ENCODE data around the gene ABHD11.

DNA sequence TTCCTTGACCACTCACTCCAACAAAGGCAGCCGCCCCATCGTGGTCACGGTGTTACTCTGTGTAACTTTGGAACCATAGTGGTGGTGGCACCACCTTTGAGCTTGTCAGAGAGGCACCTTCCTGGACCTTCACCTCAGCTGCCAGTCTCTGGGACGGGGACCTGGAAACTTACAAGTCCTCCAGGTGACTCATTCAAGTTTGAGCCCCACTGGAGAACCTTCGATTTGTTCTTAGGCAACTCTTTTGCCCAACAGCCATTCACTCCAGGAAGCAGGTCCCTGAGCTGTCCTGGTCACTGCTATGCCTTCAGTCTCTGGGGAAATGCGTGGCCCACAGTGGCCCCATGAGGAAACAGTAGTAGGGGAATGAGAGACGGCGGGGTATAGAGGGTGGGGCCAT, 36.4 kb downstream of the ABHD11 start:
- TF ChIP-seq, protein P1, sequence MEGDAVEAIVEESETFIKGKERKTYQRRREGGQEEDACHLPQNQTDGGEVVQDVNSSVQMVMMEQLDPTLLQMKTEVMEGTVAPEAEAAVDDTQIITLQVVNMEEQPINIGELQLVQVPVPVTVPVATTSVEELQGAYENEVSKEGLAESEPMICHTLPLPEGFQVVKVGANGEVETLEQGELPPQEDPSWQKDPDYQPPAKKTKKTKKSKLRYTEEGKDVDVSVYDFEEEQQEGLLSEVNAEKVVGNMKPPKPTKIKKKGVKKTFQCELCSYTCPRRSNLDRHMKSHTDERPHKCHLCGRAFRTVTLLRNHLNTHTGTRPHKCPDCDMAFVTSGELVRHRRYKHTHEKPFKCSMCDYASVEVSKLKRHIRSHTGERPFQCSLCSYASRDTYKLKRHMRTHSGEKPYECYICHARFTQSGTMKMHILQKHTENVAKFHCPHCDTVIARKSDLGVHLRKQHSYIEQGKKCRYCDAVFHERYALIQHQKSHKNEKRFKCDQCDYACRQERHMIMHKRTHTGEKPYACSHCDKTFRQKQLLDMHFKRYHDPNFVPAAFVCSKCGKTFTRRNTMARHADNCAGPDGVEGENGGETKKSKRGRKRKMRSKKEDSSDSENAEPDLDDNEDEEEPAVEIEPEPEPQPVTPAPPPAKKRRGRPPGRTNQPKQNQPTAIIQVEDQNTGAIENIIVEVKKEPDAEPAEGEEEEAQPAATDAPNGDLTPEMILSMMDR (conservative IDR thresholded peaks at IDR 0.05; ENCODE audit: low read depth, low read length): no peak
- no peak for TF ChIP-seq CEBPB (IDR thresholded peaks at IDR 0.05; ENCODE audit: low read depth, low read length)
- no peak for TF ChIP-seq RFX5 (IDR thresholded peaks at IDR 0.05; ENCODE audit: low read depth, low read length)
- no peak for TF ChIP-seq MXI1 (IDR thresholded peaks at IDR 0.05; ENCODE audit: borderline replicate concordance, low read depth, low read length)
- no peak for TF ChIP-seq RAD21 (IDR thresholded peaks at IDR 0.05; ENCODE audit: low read length)
- TF ChIP-seq BHLHE40 (IDR thresholded peaks at IDR 0.05; ENCODE audit: low read depth, low read length): no peak
- no peak for TF ChIP-seq MAFK (IDR thresholded peaks at IDR 0.05; ENCODE audit: low read depth, low read length)
- no peak for TF ChIP-seq MAZ (IDR thresholded peaks at IDR 0.05; ENCODE audit: borderline replicate concordance, low read depth, low read length)
- TF ChIP-seq, protein P2, sequence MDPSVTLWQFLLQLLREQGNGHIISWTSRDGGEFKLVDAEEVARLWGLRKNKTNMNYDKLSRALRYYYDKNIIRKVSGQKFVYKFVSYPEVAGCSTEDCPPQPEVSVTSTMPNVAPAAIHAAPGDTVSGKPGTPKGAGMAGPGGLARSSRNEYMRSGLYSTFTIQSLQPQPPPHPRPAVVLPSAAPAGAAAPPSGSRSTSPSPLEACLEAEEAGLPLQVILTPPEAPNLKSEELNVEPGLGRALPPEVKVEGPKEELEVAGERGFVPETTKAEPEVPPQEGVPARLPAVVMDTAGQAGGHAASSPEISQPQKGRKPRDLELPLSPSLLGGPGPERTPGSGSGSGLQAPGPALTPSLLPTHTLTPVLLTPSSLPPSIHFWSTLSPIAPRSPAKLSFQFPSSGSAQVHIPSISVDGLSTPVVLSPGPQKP (IDR thresholded peaks at IDR 0.05; ENCODE audit: borderline replicate concordance, low read depth, low read length): no peak
- no peak for TF ChIP-seq POLR2A (IDR thresholded peaks at IDR 0.05; ENCODE audit: low read depth, low read length)

All from IMR-90 (cell line).